ENCODE results near the gene FBXO46. TPM values are rescaled to one million over a fixed set of nuclear protein-coding genes. Genes with fewer than 3 reads are reported as not detected.

FBXO46 gene
- 3.6 and 5.1 TPM in 2 replicates for total RNA-seq

GRCh38 chr19:45730368-45731288 lies at the start of gene FBXO46:
Gene FBXO46, minus strand, starts transcription at chr19:45730896. Its CDS starts 17,401 bp downstream, at chr19:45713495.

GRCh38 chr19:45768984-45769782 lies 38.5 kb upstream of the FBXO46 start, which contains the start of gene SIX5:
Gene SIX5, minus strand, starts transcription at chr19:45769252. Its CDS starts 408 bp downstream, at chr19:45768844.

GRCh38 chr19:45733160-45733810 lies 2.6 kb upstream of the FBXO46 start, which contains the start of gene MEIOSIN:
Gene MEIOSIN, plus strand, starts transcription at chr19:45733439. Its CDS starts 1,938 bp downstream, at chr19:45735377.

GRCh38 chr19:45692187-45693105 lies 38.2 kb downstream of the FBXO46 start, which contains the start of gene QPCTL:
Gene QPCTL, plus strand, starts transcription at chr19:45692666. Its CDS starts 38 bp downstream, at chr19:45692704.

GRCh38 chr19:45691516-45692186 lies 39.0 kb downstream of the FBXO46 start, which contains the start of gene SNRPD2:
Gene SNRPD2, minus strand, starts transcription at chr19:45691953. Its CDS starts 65 bp downstream, at chr19:45691888.

GRCh38 chr19:45667620-45668341 lies 62.9 kb downstream of the FBXO46 start, which contains the start of gene GIPR:
Gene GIPR, plus strand, starts transcription at chr19:45668221. Its CDS starts 1,300 bp downstream, at chr19:45669521.

Other genes with a start within 250 kb of the FBXO46 start
- 5.1 and 5.9 TPM in 2 replicates for gene RTN2, start 233.8 kb downstream of the FBXO46 start, total RNA-seq
- gene PPM1N, start 232.5 kb downstream of the FBXO46 start, total RNA-seq = 0.90 and 1.4 TPM in 2 replicates
- 131 and 141 TPM in 2 replicates for gene VASP, start 223.4 kb downstream of the FBXO46 start, total RNA-seq
- gene OPA3, start 146.1 kb downstream of the FBXO46 start, total RNA-seq = 5.0 and 6.0 TPM in 2 replicates
- gene GPR4, start 128.7 kb downstream of the FBXO46 start, total RNA-seq = 4.2 and 5.0 TPM in 2 replicates
- gene EML2, start 91.5 kb downstream of the FBXO46 start, total RNA-seq = 14.8 and 30.6 TPM in 2 replicates
- gene GIPR, start 62.7 kb downstream of the FBXO46 start, total RNA-seq = 0.09 TPM in 1 of 2 replicates, not detected in the other
- 779 and 865 TPM in 2 replicates for gene SNRPD2, start 38.9 kb downstream of the FBXO46 start, total RNA-seq
- 7.8 and 9.0 TPM in 2 replicates for gene QPCTL, start 38.2 kb downstream of the FBXO46 start, total RNA-seq
- not detected in 2 replicates for gene MEIOSIN, start 2.5 kb upstream of the FBXO46 start, total RNA-seq
- gene SIX5, start 38.4 kb upstream of the FBXO46 start, total RNA-seq = 3.3 and 6.3 TPM in 2 replicates
- 8.0 and 17.6 TPM in 2 replicates for gene DMPK, start 51.6 kb upstream of the FBXO46 start, total RNA-seq
- 22.6 and 31.8 TPM in 2 replicates for gene DMWD, start 61.9 kb upstream of the FBXO46 start, total RNA-seq
- gene RSPH6A, start 84.4 kb upstream of the FBXO46 start, total RNA-seq = under 0.01 and 0.09 TPM in 2 replicates
- gene SYMPK, start 132.3 kb upstream of the FBXO46 start, total RNA-seq = 30.4 and 36.5 TPM in 2 replicates
- gene FOXA3, start 133.4 kb upstream of the FBXO46 start, total RNA-seq = not detected in 2 replicates
- gene IRF2BP1, start 155.2 kb upstream of the FBXO46 start, total RNA-seq = 17.7 and 20.6 TPM in 2 replicates
- gene MYPOP, start 171.7 kb upstream of the FBXO46 start, total RNA-seq = 0.99 and 1.1 TPM in 2 replicates
- not detected in 2 replicates for gene NANOS2, start 183.9 kb upstream of the FBXO46 start, total RNA-seq
- gene NOVA2, start 243.0 kb upstream of the FBXO46 start, total RNA-seq = 4.7 and 6.0 TPM in 2 replicates